Stimulated activated naive B cell treated with anti-CD40 and anti-IgM and Interleukin-4, amounts not matched to agents 10 μg/mL and 1 μg/mL and 100 μg/mL, for 72 hours (primary cell): Measurements from ENCODE around the gene GPC3.

Experiments
- ATAC-seq, 2 donors: fragments of 150-1000 bp; cut with Tn5 transposase; replicated peaks; 2 replicates each; pipeline ENCODE4 v1.10.0; 2021; ENCODE audit warnings: moderate library complexity in 1 of 2
- DNase-seq: peaks from one replicate; pipeline ENCODE4 v3.0.0; 2021
- H3K27ac Mint-ChIP-seq: one replicate; pipeline ENCODE4 v1.8.0; 2022; ENCODE audit warnings: mild to moderate bottlenecking, mixed read lengths
- H3K27me3 Mint-ChIP-seq, 2 donors: one replicate each; pipeline ENCODE4 v1.8.0; 2022; ENCODE audit warnings: mixed read lengths in 2 of 2
- H3K36me3 Mint-ChIP-seq, 2 donors: one replicate each; pipeline ENCODE4 v1.8.0; 2022; ENCODE audit warnings: mixed read lengths in 2 of 2, mild to moderate bottlenecking in 1 of 2
- H3K4me1 Mint-ChIP-seq, 2 donors: one replicate each; pipeline ENCODE4 v1.8.0; 2022; ENCODE audit warnings: mixed read lengths in 2 of 2, mild to moderate bottlenecking in 1 of 2
- H3K4me3 Mint-ChIP-seq, 2 donors: one replicate each; pipeline ENCODE4 v1.8.0; 2022; ENCODE audit warnings: mild to moderate bottlenecking in 2 of 2, mixed read lengths in 2 of 2, moderate library complexity in 1 of 2
- H3K9me3 Mint-ChIP-seq, 2 donors: one replicate each; pipeline ENCODE4 v1.8.0; 2022; ENCODE audit warnings: mixed read lengths in 2 of 2, mild to moderate bottlenecking in 1 of 2

The GPC3 gene

GRCh38 chrX:133815496-133815895 lies 169.9 kb downstream of the GPC3 start:
- no peak overlapping the region for H3K4me3 Mint-ChIP-seq
- no peaks in the 10 kb centered on the region for H3K36me3 Mint-ChIP-seq
- H3K4me1 Mint-ChIP-seq, result no peaks in the 10 kb centered on the region
- no peak for DNase-seq
- ATAC-seq, result no peak
- H3K9me3 Mint-ChIP-seq, result no peaks in the 10 kb centered on the region
- peaks cover 4 to 23% of the 10 kb centered on the region in 2 donors for H3K27me3 Mint-ChIP-seq
- no peak overlapping the region for H3K27ac Mint-ChIP-seq

- DNase-seq (no peak), ATAC-seq (no peak)
- Mint-ChIP-seq H3K4me1 (no peaks in the 10 kb centered on the region), H3K36me3 (no peaks in the 10 kb centered on the region), H3K27ac (no peak overlapping the region), H3K27me3 (peaks cover 4 to 17% of the 10 kb centered on the region in 2 donors), H3K4me3 (no peak overlapping the region), H3K9me3 (no peaks in the 10 kb centered on the region)
These were observed 171.4 kb downstream of the GPC3 start for GRCh38 chrX:133813971-133814370.

- no peak overlapping the region for H3K4me3 Mint-ChIP-seq
- DNase-seq, result no peak
- no peak overlapping the region for H3K27ac Mint-ChIP-seq
- H3K9me3 Mint-ChIP-seq, result no peaks in the 10 kb centered on the region
- no peak for ATAC-seq
- H3K27me3 Mint-ChIP-seq, result peaks cover 4 to 13% of the 10 kb centered on the region in 2 donors
- no peaks in the 10 kb centered on the region for H3K4me1 Mint-ChIP-seq
- H3K36me3 Mint-ChIP-seq, result no peaks in the 10 kb centered on the region
These were observed 173.0 kb downstream of the GPC3 start for GRCh38 chrX:133812402-133812801.

- no peaks in the 10 kb centered on the region for H3K4me1 Mint-ChIP-seq
- H3K27me3 Mint-ChIP-seq, result peaks cover 0 to 9% of the 10 kb centered on the region in 2 donors
- no peak overlapping the region for H3K4me3 Mint-ChIP-seq
- no peak overlapping the region for H3K27ac Mint-ChIP-seq
- H3K9me3 Mint-ChIP-seq, result no peaks in the 10 kb centered on the region
- ATAC-seq, result no peak
- no peaks in the 10 kb centered on the region for H3K36me3 Mint-ChIP-seq
- DNase-seq, result no peak
These were observed 174.5 kb downstream of the GPC3 start for GRCh38 chrX:133810925-133811324.

GRCh38 chrX:133804072-133804471 lies 181.3 kb downstream of the GPC3 start:
- H3K36me3 Mint-ChIP-seq, result no peaks in the 10 kb centered on the region
- DNase-seq (no peak), ATAC-seq (no peak)
- H3K27me3 Mint-ChIP-seq, result peaks cover 0 to 10% of the 10 kb centered on the region in 2 donors
- no peaks in the 10 kb centered on the region for H3K4me1 Mint-ChIP-seq
- no peak overlapping the region for H3K27ac Mint-ChIP-seq
- no peak overlapping the region for H3K4me3 Mint-ChIP-seq
- H3K9me3 Mint-ChIP-seq, result no peaks in the 10 kb centered on the region

GRCh38 chrX:133796282-133796681 lies 189.1 kb downstream of the GPC3 start:
- no peak overlapping the region for H3K27ac Mint-ChIP-seq
- ATAC-seq (no peak), DNase-seq (no peak)
- H3K36me3 Mint-ChIP-seq, result no peaks in the 10 kb centered on the region
- H3K9me3 Mint-ChIP-seq, result no peaks in the 10 kb centered on the region
- no peak overlapping the region for H3K4me3 Mint-ChIP-seq
- H3K27me3 Mint-ChIP-seq, result peaks cover 0 to 14% of the 10 kb centered on the region in 2 donors
- peaks cover 0 to 3% of the 10 kb centered on the region in 2 donors for H3K4me1 Mint-ChIP-seq

- Mint-ChIP-seq H3K27me3 (peaks cover 0 to 13% of the 10 kb centered on the region in 2 donors), H3K4me3 (no peak overlapping the region), H3K4me1 (peaks cover 0 to 4% of the 10 kb centered on the region in 2 donors), H3K27ac (no peak overlapping the region), H3K9me3 (no peaks in the 10 kb centered on the region), H3K36me3 (no peaks in the 10 kb centered on the region)
- ATAC-seq (no peak), DNase-seq (no peak)
These were observed 191.3 kb downstream of the GPC3 start for GRCh38 chrX:133794126-133794525.

- H3K27me3 Mint-ChIP-seq, result peaks cover 0 to 13% of the 10 kb centered on the region in 2 donors
These were observed 191.8 kb downstream of the GPC3 start for GRCh38 chrX:133793626-133794025.

GRCh38 chrX:133792198-133792953 lies 193.0 kb downstream of the GPC3 start:
- Mint-ChIP-seq H3K9me3 (no peaks in the 10 kb centered on the region), H3K4me1 (peaks cover 4 to 7% of the 10 kb centered on the region in 2 donors), H3K36me3 (no peaks in the 10 kb centered on the region), H3K4me3 (no peak overlapping the region), H3K27ac (no peak overlapping the region), H3K27me3 (peaks cover 0 to 8% of the 10 kb centered on the region in 2 donors)
- peak; percentile 35 for DNase-seq
- ATAC-seq, result peak; percentile 57 to 87

More at GRCh38 chrX:133793626-133794025, 191.8 kb downstream of the GPC3 start:
- no peaks in the 10 kb centered on the region for H3K36me3 Mint-ChIP-seq
- no peak overlapping the region for H3K4me3 Mint-ChIP-seq
- H3K27ac Mint-ChIP-seq, result no peak overlapping the region
- no peaks in the 10 kb centered on the region for H3K9me3 Mint-ChIP-seq
- ATAC-seq (no peak), DNase-seq (no peak)
- peaks cover 0 to 4% of the 10 kb centered on the region in 2 donors for H3K4me1 Mint-ChIP-seq

GRCh38 chrX:133789829-133790228 lies 195.6 kb downstream of the GPC3 start:
- no peak for DNase-seq
- H3K9me3 Mint-ChIP-seq, result no peaks in the 10 kb centered on the region
- peaks cover 11 to 12% of the 10 kb centered on the region in 2 donors for H3K4me1 Mint-ChIP-seq
- no peak for ATAC-seq
- peaks cover 0 to 8% of the 10 kb centered on the region in 2 donors for H3K27me3 Mint-ChIP-seq
- H3K36me3 Mint-ChIP-seq, result no peaks in the 10 kb centered on the region
- no peak overlapping the region for H3K27ac Mint-ChIP-seq
- H3K4me3 Mint-ChIP-seq, result no peak overlapping the region

- H3K27me3 Mint-ChIP-seq, result peaks cover 0 to 5% of the 10 kb centered on the region in 2 donors
- DNase-seq (no peak), ATAC-seq (no peak)
- H3K27ac Mint-ChIP-seq, result no peak overlapping the region
- no peak overlapping the region for H3K4me3 Mint-ChIP-seq
- H3K9me3 Mint-ChIP-seq, result no peaks in the 10 kb centered on the region
- H3K36me3 Mint-ChIP-seq, result no peaks in the 10 kb centered on the region
- H3K4me1 Mint-ChIP-seq, result peaks cover 33 to 37% of the 10 kb centered on the region in 2 donors
These were observed 199.0 kb downstream of the GPC3 start for GRCh38 chrX:133786382-133786781.

- Mint-ChIP-seq H3K27ac (peak overlapping the region; percentile 82), H3K36me3 (no peaks in the 10 kb centered on the region), H3K4me3 (peak overlapping the region; percentile 11 to 53), H3K9me3 (no peaks in the 10 kb centered on the region), H3K4me1 (peaks cover 34 to 37% of the 10 kb centered on the region in 2 donors), H3K27me3 (no peaks in the 10 kb centered on the region)
- ATAC-seq (peak; percentile 93), DNase-seq (peak; percentile 64)
These were observed 202.1 kb downstream of the GPC3 start for GRCh38 chrX:133783274-133783673.

GRCh38 chrX:133781174-133781573 lies 204.2 kb downstream of the GPC3 start:
- H3K27ac Mint-ChIP-seq, result peak overlapping the region; percentile 39

GRCh38 chrX:133776072-133776471 lies 209.3 kb downstream of the GPC3 start:
- ATAC-seq (no peak), DNase-seq (no peak)
- peaks cover 0 to 8% of the 10 kb centered on the region in 2 donors for H3K27me3 Mint-ChIP-seq
- H3K27ac Mint-ChIP-seq, result no peak overlapping the region
- H3K4me1 Mint-ChIP-seq, result no peaks in the 10 kb centered on the region
- no peaks in the 10 kb centered on the region for H3K36me3 Mint-ChIP-seq
- H3K9me3 Mint-ChIP-seq, result no peaks in the 10 kb centered on the region
- H3K4me3 Mint-ChIP-seq, result no peak overlapping the region

More at GRCh38 chrX:133781174-133781573, 204.2 kb downstream of the GPC3 start:
- DNase-seq (no peak), ATAC-seq (no peak)
- no peaks in the 10 kb centered on the region for H3K36me3 Mint-ChIP-seq
- H3K4me1 Mint-ChIP-seq, result peaks cover 30 to 31% of the 10 kb centered on the region in 2 donors
- H3K4me3 Mint-ChIP-seq, result no peak overlapping the region
- no peaks in the 10 kb centered on the region for H3K27me3 Mint-ChIP-seq
- no peaks in the 10 kb centered on the region for H3K9me3 Mint-ChIP-seq

- no peaks in the 10 kb centered on the region for H3K36me3 Mint-ChIP-seq
These were observed 210.6 kb downstream of the GPC3 start for GRCh38 chrX:133774807-133775206.

More at GRCh38 chrX:133774807-133775206, 210.6 kb downstream of the GPC3 start:
- Mint-ChIP-seq H3K4me3 (no peak overlapping the region), H3K27ac (no peak overlapping the region), H3K27me3 (peaks cover 0 to 8% of the 10 kb centered on the region in 2 donors), H3K4me1 (no peaks in the 10 kb centered on the region), H3K9me3 (no peaks in the 10 kb centered on the region)
- DNase-seq (no peak), ATAC-seq (no peak)
